NT2/D1 (cell line): ENCODE measurements around the gene FBLN2.
A peak's percentile ranks its signal among the peaks of the same experiment; 100 is the strongest.

Source experiments
- DNase-seq: peaks from one replicate; pipeline ENCODE4 v3.0.0-alpha.2; 2011; ENCODE audit warnings: low read depth, low spot score
- H3K27me3 ChIP-seq: 2 replicates; pipeline ENCODE4 v1.6.0; 2011; ENCODE audit warnings: mild to moderate bottlenecking; ENCODE audit not compliant: insufficient read length, insufficient read depth
- H3K36me3 ChIP-seq: 2 replicates; pipeline ENCODE4 v1.6.1; 2011; ENCODE audit warnings: mild to moderate bottlenecking, low read length, mixed read lengths; ENCODE audit not compliant: insufficient read depth, insufficient read length
- H3K4me1 ChIP-seq: 2 replicates; pipeline ENCODE4 v1.5.1; 2011; ENCODE audit not compliant: insufficient read depth, insufficient read length
- H3K4me3 ChIP-seq: 2 replicates; pipeline ENCODE4 v1.5.1; 2011; ENCODE audit warnings: low read depth; ENCODE audit not compliant: insufficient read length
- H3K9ac ChIP-seq: 2 replicates; pipeline ENCODE4 v1.6.0; 2011; ENCODE audit warnings: low read depth; ENCODE audit not compliant: insufficient read length
- H3K9me3 ChIP-seq: 2 replicates; pipeline ENCODE4 v1.5.1; 2011; ENCODE audit warnings: mild to moderate bottlenecking, low read length; ENCODE audit not compliant: insufficient read depth
- SUZ12 ChIP-seq: IDR thresholded peaks from 2 replicates; pipeline ENCODE4 v1.6.1; 2011; ENCODE audit not compliant: insufficient read length, insufficient read depth; ENCODE audit errors: extremely low read depth
- YY1 ChIP-seq: IDR thresholded peaks from 2 replicates; pipeline ENCODE4 v1.6.1; 2011; ENCODE audit not compliant: insufficient read length, insufficient read depth
- ZNF274 ChIP-seq: IDR thresholded peaks from 2 replicates; pipeline ENCODE4 v1.6.1; 2011; ENCODE audit warnings: mild to moderate bottlenecking, low read depth, low read length

Gene FBLN2

GRCh38 chr3:13546667-13547171 is 2.2 kb upstream of the FBLN2 start:
- H3K27me3 ChIP-seq, result peaks cover 10% of the 10 kb centered on the region
- peaks cover 34% of the 10 kb centered on the region for H3K4me1 ChIP-seq
- peaks cover 3% of the 10 kb centered on the region for H3K36me3 ChIP-seq
- H3K9me3 ChIP-seq, result peaks cover 11% of the 10 kb centered on the region
- no peak overlapping the region for H3K4me3 ChIP-seq
- H3K9ac ChIP-seq, result peak overlapping the region; percentile 15
- DNase-seq, result peak; percentile 20
- TF ChIP-seq YY1 (no peak), SUZ12 (no peak), ZNF274 (no peak)

DNA sequence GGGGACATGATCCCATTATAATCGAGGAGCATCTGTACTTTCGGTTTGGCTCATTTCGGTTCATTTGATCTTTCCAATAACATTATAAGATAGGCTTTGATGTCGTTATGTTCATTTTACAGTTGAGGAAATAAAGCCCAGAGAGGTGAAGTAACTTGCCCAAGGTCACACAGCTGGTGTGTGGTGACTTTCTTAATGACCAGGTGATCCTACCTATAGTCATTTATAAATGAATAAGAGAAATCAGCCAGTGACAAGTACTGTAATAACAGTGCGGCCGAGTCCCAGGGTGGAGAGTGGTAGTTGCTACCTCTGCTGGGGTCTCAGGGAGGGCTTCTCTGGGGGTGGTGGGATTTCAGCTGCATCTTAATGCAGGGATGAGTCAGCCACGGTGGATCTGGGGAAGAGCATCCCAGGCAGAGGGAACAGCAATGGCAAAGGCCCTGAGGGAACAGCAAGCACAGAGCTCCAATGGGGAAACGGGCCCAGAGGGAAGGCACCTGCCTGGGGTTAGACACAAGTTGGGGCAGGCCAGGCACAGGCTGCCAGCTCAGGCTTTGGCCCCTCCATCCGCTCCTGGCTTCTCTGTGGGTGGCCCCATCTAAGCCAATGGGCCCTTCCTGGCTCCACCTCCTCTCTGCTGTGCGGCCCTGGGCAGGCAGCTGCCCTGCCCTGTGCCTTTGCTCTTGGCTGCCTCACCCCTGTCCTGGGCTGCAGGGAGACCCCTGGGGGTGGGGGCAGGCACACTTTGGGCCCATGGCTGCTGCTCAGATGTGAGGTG is 1.1 kb upstream of the FBLN2 start:
- H3K9me3 ChIP-seq, result 0 out of 2 replicates have a peak, but pooled peaks cover under 1% of the 10 kb centered on the region
- peaks cover 3% of the 10 kb centered on the region for H3K36me3 ChIP-seq
- H3K4me1 ChIP-seq, result peaks cover 38% of the 10 kb centered on the region
- DNase-seq, result no peak
- H3K4me3 ChIP-seq, result no peak overlapping the region
- TF ChIP-seq YY1, result no peak
- no peak for TF ChIP-seq ZNF274
- no peak for TF ChIP-seq SUZ12
- H3K9ac ChIP-seq, result no peak overlapping the region
- H3K27me3 ChIP-seq, result peaks cover 10% of the 10 kb centered on the region

DNA sequence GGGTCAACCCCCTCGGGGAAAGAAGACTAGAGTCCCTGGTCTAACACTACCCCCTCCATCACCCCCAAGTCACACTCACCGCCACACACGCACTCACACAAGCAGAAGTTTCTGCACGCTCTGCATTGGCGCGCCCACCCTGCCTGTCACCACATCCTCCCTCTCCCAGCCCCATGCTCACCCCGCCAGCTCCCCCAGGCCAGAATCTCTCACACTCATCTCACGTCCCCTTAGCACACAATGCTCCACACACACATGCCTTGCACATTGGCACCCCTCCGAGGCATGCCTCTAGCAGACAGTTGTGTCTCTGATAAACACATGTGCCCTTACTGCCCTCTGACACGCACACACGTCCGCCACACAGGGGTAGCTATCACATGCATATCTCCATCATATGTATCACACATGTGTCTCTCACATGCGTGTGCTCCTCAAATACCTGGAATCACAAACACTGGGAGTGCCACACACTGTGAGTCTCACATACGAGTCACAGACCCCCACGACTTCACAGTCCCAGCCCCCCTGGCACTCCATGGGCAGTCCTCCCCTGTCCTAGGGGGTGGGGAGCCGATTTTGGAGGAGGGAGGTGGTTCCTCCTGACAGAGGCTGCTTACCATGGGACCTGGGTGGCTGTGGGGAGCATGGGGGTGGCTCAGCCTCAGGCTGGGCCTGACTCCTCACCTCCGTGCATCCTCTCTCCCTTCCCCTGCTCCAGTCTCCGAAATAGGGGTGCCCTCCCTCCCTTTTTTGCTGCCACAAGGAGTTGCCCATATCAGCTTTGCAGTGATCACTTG is 898 bp downstream of the FBLN2 start:
- H3K4me3 ChIP-seq, result peak overlapping the region; percentile 62
- H3K4me1 ChIP-seq, result peaks cover 38% of the 10 kb centered on the region
- no peak for DNase-seq
- H3K36me3 ChIP-seq, result peaks cover 7% of the 10 kb centered on the region
- TF ChIP-seq ZNF274, result no peak
- TF ChIP-seq YY1, result no peak
- no peak for TF ChIP-seq SUZ12
- H3K27me3 ChIP-seq, result peaks cover 10% of the 10 kb centered on the region
- H3K9me3 ChIP-seq, result no peaks in the 10 kb centered on the region
- H3K9ac ChIP-seq, result peak overlapping the region; percentile 69

DNA sequence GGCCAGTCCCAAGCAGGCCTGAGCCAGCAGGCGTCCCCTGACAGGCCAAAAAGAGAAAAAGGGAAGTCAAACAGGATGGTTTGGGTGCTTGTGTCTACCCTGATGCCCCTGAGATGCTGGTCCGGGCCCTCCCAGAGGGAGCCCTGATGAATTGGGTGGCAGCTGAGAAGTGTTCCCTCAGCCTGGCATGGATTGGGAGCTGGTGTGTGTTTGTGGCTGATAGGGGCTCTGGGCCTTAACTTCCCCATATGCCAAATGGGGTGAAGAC is 1.4 kb downstream of the FBLN2 start:
- Histone ChIP-seq H3K9ac (peak overlapping the region; percentile 2), H3K4me3 (no peak overlapping the region), H3K4me1 (peaks cover 38% of the 10 kb centered on the region), H3K9me3 (no peaks in the 10 kb centered on the region), H3K36me3 (peaks cover 7% of the 10 kb centered on the region), H3K27me3 (peaks cover 10% of the 10 kb centered on the region)
- TF ChIP-seq ZNF274 (no peak), YY1 (no peak), SUZ12 (no peak)
- no peak for DNase-seq

DNA sequence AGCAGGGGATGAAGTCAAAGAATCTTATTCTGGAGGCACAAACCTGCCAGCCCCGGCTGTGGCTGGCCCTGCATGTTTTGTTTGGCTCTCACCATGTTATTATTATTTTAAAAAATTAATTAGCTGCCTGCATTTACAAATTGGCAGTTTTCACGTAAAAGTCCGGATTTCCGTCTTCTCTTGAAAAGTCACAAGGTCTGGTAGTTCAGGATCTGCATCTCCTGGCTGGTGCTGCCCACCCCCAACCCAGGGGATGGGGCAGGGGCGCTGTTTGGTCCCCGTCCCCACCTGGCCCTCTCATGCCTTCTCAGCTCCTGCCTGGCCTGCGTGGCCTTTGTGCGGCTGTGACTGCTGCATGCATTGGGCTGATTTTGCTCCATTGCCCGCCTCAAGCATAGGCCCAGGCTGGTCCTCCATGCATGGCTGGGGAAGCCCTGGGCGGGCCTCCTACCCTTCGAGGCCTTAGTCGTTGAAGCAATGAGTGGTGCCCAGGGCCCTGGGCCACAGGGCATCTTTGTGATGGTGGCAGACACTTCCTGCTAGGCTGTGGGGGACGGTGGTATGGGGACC is 2.0 kb downstream of the FBLN2 start:
- DNase-seq, result no peak
- Histone ChIP-seq H3K9ac (peak overlapping the region; percentile 47), H3K4me3 (no peak overlapping the region), H3K9me3 (no peaks in the 10 kb centered on the region), H3K4me1 (peaks cover 37% of the 10 kb centered on the region), H3K36me3 (peaks cover 7% of the 10 kb centered on the region), H3K27me3 (peaks cover 10% of the 10 kb centered on the region)
- TF ChIP-seq SUZ12, result no peak
- no peak for TF ChIP-seq ZNF274
- TF ChIP-seq YY1, result no peak

GRCh38 chr3:13552857-13553652 is 4.1 kb downstream of the FBLN2 start:
- H3K4me1 ChIP-seq, result peaks cover 29% of the 10 kb centered on the region
- H3K27me3 ChIP-seq, result peaks cover 10% of the 10 kb centered on the region
- H3K4me3 ChIP-seq, result no peak overlapping the region
- H3K36me3 ChIP-seq, result peaks cover 7% of the 10 kb centered on the region
- H3K9me3 ChIP-seq, result no peaks in the 10 kb centered on the region
- no peak for DNase-seq
- peak overlapping the region; percentile 21 for H3K9ac ChIP-seq
- TF ChIP-seq ZNF274 (no peak), YY1 (no peak), SUZ12 (no peak)
